ENCODE results near the gene LONP2. TPM values are rescaled to one million over a fixed set of nuclear protein-coding genes. Genes with fewer than 3 reads are reported as not detected.
A peak's percentile ranks its signal among the peaks of the same experiment; 100 is the strongest.

LONP2 gene
- total RNA-seq, 3 donors from 2014 or later (not counting 1 experiment from before 2014, with no cell fraction given), result 48.6 to 87.8 (median 61.7) TPM

GRCh38 chr16:48383009-48383876 is 139.1 kb downstream of the LONP2 start:
- WGBS (ENCODE audit: insufficient coverage), result 92% methylated on average over 3 of the region's 6 CpGs
- Histone ChIP-seq H3K36me3 (ENCODE audit: control insufficient read depth, insufficient read depth, low read length) (no peaks in the 10 kb centered on the region), H3K4me3 (ENCODE audit: low read length) (peak overlapping the region; percentile 56), H3K27ac (ENCODE audit: low read length) (no peak overlapping the region), H3K4me1 (ENCODE audit: control insufficient read depth, insufficient read depth, low read length) (peaks cover 10% of the 10 kb centered on the region), H3K9me3 (ENCODE audit: control insufficient read depth, insufficient read depth, low read length) (no peaks in the 10 kb centered on the region), H3K27me3 (ENCODE audit: control insufficient read depth, insufficient read depth, low read length) (no peaks in the 10 kb centered on the region)
- ATAC-seq, result no peak
- no peak for TF ChIP-seq CTCF (IDR thresholded peaks at IDR 0.05)
- no peaks in the 10 kb centered on the region for H3K9me3 Mint-ChIP-seq
- no peaks in the 10 kb centered on the region for H3K36me3 Mint-ChIP-seq
- peak overlapping the region; percentile 92 for H3K4me3 Mint-ChIP-seq
- H3K4me1 Mint-ChIP-seq, result peaks cover 40 to 47% of the 10 kb centered on the region in 2 donors
- no peak for DNase-seq
- intact Hi-C loops (cut with micrococcal nuclease), result loop anchor here (5.0 to 10.0 kb wide), 2 partner anchors 229 to 1548 kb away; partner anchors contain the start of genes C16orf87 and N4BP1
- H3K27ac Mint-ChIP-seq, result peak overlapping the region; percentile 85 to 89
- no peaks in the 10 kb centered on the region for H3K27me3 Mint-ChIP-seq (ENCODE audit: low read depth in 2 of 2)

- Histone ChIP-seq H3K27ac (ENCODE audit: low read length) (peak overlapping the region; percentile 24), H3K36me3 (ENCODE audit: control insufficient read depth, insufficient read depth, low read length) (no peaks in the 10 kb centered on the region), H3K27me3 (ENCODE audit: control insufficient read depth, insufficient read depth, low read length) (no peaks in the 10 kb centered on the region), H3K4me1 (ENCODE audit: control insufficient read depth, insufficient read depth, low read length) (peaks cover 9% of the 10 kb centered on the region), H3K9me3 (ENCODE audit: control insufficient read depth, insufficient read depth, low read length) (no peaks in the 10 kb centered on the region), H3K4me3 (ENCODE audit: low read length) (peak overlapping the region; percentile 56)
- Mint-ChIP-seq H3K9me3 (no peaks in the 10 kb centered on the region), H3K36me3 (no peaks in the 10 kb centered on the region), H3K27ac (peak overlapping the region; percentile 85 to 89), H3K4me1 (peaks cover 33 to 39% of the 10 kb centered on the region in 2 donors), H3K27me3 (ENCODE audit: low read depth in 2 of 2) (no peaks in the 10 kb centered on the region), H3K4me3 (peak overlapping the region; percentile 92)
- intact Hi-C loops (cut with micrococcal nuclease), result loop anchor here (5.0 to 10.0 kb wide), 2 partner anchors 228 to 1549 kb away; partner anchors contain the start of genes C16orf87 and N4BP1
- ATAC-seq, result no peak
- no peak for TF ChIP-seq CTCF (IDR thresholded peaks at IDR 0.05)
- peak in 1 of 2 donors; percentile 21 for DNase-seq
- 4% methylated on average over 15 of the region's 15 CpGs for WGBS (ENCODE audit: insufficient coverage)
Measured at GRCh38 chr16:48383877-48384519, 139.9 kb downstream of the LONP2 start.

GRCh38 chr16:48384520-48385252 is 140.6 kb downstream of the LONP2 start:
- no peak for TF ChIP-seq CTCF (IDR thresholded peaks at IDR 0.05)
- ATAC-seq (peak; percentile 55 to 66 (median 59)), DNase-seq (peak; percentile 36 to 53)
- Mint-ChIP-seq H3K27ac (peak overlapping the region; percentile 85 to 91), H3K27me3 (ENCODE audit: low read depth in 2 of 2) (no peaks in the 10 kb centered on the region), H3K36me3 (no peaks in the 10 kb centered on the region), H3K4me1 (peaks cover 26 to 32% of the 10 kb centered on the region in 2 donors), H3K4me3 (peak overlapping the region; percentile 92), H3K9me3 (no peaks in the 10 kb centered on the region)
- intact Hi-C loops (cut with micrococcal nuclease), result loop anchor here (5.0 to 10.0 kb wide), 2 partner anchors 228 to 1550 kb away; partner anchors contain the start of genes C16orf87 and N4BP1
- WGBS (ENCODE audit: insufficient coverage), result under 1% methylated on average over 103 of the region's 103 CpGs
- peak overlapping the region; percentile 71 for H3K27ac ChIP-seq (ENCODE audit: low read length)
- no peaks in the 10 kb centered on the region for H3K9me3 ChIP-seq (ENCODE audit: control insufficient read depth, insufficient read depth, low read length)
- no peaks in the 10 kb centered on the region for H3K27me3 ChIP-seq (ENCODE audit: control insufficient read depth, insufficient read depth, low read length)
- peak overlapping the region; percentile 56 for H3K4me3 ChIP-seq (ENCODE audit: low read length)
- peaks cover 9% of the 10 kb centered on the region for H3K4me1 ChIP-seq (ENCODE audit: control insufficient read depth, insufficient read depth, low read length)
- no peaks in the 10 kb centered on the region for H3K36me3 ChIP-seq (ENCODE audit: control insufficient read depth, insufficient read depth, low read length)
